GM18520 (cell line): ENCODE measurements around the gene RIPOR2.
"Not testable (repeated sequence)": the region's sequence is repeated elsewhere in the genome, so short reads cannot be mapped to it uniquely, and the experiment has no call there.

ENCODE experiments used
- ATAC-seq: cut with Tn5 transposase; IDR thresholded peaks from one replicate; pipeline ENCODE4 v1.9.1; 2021; ENCODE audit not compliant: unreplicated experiment

RIPOR2 gene

GRCh38 chr6:24766680-24767462 is 168.9 kb downstream of the RIPOR2 start:
- ATAC-seq: no peak

- not testable (repeated sequence) for ATAC-seq
Measured at GRCh38 chr6:24765968-24766367, 169.8 kb downstream of the RIPOR2 start.

- ATAC-seq: not testable (repeated sequence)
Measured at GRCh38 chr6:24764833-24765828, 170.6 kb downstream of the RIPOR2 start.

GRCh38 chr6:24763578-24763977 is 172.2 kb downstream of the RIPOR2 start:
- ATAC-seq: no peak

GRCh38 chr6:24761851-24762250 is 173.9 kb downstream of the RIPOR2 start:
- ATAC-seq: no peak

- no peak for ATAC-seq
Measured at GRCh38 chr6:24761193-24761835, 174.4 kb downstream of the RIPOR2 start.

- ATAC-seq: no peak
Measured at GRCh38 chr6:24760210-24760609, 175.6 kb downstream of the RIPOR2 start.

GRCh38 chr6:24759718-24760117 is 176.0 kb downstream of the RIPOR2 start:
- ATAC-seq: no peak

GRCh38 chr6:24757611-24758010 is 178.1 kb downstream of the RIPOR2 start:
- ATAC-seq: no peak

GRCh38 chr6:24755279-24755678 is 180.5 kb downstream of the RIPOR2 start:
- no peak for ATAC-seq

GRCh38 chr6:24754378-24754777 is 181.4 kb downstream of the RIPOR2 start:
- ATAC-seq: not testable (repeated sequence)
